BE2C (cell line): ENCODE measurements around the gene PTPN13.

Experiments used
- DNase-seq: peaks from one replicate; pipeline ENCODE4 v3.0.0-alpha.2; 2020
- H3K27me3 ChIP-seq: fragments of 250-450 bp; sonication (Bioruptor Pico); 2 replicates; pipeline ENCODE4 v1.5.1; 2020; ENCODE audit warnings: mild to moderate bottlenecking
- H3K36me3 ChIP-seq: fragments of 250-450 bp; sonication (Bioruptor Pico); 2 replicates; pipeline ENCODE4 v1.5.1; 2020; ENCODE audit warnings: mild to moderate bottlenecking
- H3K4me1 ChIP-seq: fragments of 250-450 bp; sonication (Bioruptor Pico); 2 replicates; pipeline ENCODE4 v1.5.1; 2020
- H3K4me3 ChIP-seq: 2 replicates; pipeline ENCODE4 v1.5.1; 2011; ENCODE audit warnings: low read depth, low read length
- H3K9me3 ChIP-seq: fragments of 250-450 bp; sonication (Bioruptor Pico); 2 replicates; pipeline ENCODE4 v1.5.1; 2020
- TF ChIP-seq, protein P1 (sequence below): IDR thresholded peaks from 2 replicates; pipeline ENCODE4 v1.5.1; 2012; ENCODE audit warnings: mild to moderate bottlenecking, low read depth, low read length

The PTPN13 gene

DNA sequence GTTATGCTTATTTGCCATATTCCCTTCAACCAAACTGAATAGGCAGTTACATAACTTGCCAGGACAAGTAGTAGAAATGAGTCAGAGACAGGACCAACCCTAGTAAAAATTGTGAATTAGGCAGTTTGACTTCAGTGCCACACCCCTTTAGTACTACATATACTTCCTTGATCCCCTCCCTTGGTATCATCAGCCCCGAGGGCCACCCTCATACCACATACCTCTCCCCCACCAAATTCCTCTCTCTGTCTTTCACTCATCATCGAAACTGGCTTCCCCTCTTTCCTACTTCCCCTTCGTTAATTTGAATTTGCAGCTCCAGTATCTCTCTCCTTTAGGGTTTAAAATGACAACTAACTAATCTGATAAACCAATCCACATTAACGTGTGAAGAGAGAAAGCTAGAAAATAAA, 7.9 kb upstream of the PTPN13 start:
- Histone ChIP-seq H3K9me3 (no peaks in the 10 kb centered on the region), H3K36me3 (no peaks in the 10 kb centered on the region), H3K4me3 (no peak overlapping the region), H3K4me1 (peaks cover 4% of the 10 kb centered on the region; the same call in 1 of the 2 replicates), H3K27me3 (no peaks in the 10 kb centered on the region)
- no peak for DNase-seq
- TF ChIP-seq, protein P1, sequence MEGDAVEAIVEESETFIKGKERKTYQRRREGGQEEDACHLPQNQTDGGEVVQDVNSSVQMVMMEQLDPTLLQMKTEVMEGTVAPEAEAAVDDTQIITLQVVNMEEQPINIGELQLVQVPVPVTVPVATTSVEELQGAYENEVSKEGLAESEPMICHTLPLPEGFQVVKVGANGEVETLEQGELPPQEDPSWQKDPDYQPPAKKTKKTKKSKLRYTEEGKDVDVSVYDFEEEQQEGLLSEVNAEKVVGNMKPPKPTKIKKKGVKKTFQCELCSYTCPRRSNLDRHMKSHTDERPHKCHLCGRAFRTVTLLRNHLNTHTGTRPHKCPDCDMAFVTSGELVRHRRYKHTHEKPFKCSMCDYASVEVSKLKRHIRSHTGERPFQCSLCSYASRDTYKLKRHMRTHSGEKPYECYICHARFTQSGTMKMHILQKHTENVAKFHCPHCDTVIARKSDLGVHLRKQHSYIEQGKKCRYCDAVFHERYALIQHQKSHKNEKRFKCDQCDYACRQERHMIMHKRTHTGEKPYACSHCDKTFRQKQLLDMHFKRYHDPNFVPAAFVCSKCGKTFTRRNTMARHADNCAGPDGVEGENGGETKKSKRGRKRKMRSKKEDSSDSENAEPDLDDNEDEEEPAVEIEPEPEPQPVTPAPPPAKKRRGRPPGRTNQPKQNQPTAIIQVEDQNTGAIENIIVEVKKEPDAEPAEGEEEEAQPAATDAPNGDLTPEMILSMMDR, result no peak

DNA sequence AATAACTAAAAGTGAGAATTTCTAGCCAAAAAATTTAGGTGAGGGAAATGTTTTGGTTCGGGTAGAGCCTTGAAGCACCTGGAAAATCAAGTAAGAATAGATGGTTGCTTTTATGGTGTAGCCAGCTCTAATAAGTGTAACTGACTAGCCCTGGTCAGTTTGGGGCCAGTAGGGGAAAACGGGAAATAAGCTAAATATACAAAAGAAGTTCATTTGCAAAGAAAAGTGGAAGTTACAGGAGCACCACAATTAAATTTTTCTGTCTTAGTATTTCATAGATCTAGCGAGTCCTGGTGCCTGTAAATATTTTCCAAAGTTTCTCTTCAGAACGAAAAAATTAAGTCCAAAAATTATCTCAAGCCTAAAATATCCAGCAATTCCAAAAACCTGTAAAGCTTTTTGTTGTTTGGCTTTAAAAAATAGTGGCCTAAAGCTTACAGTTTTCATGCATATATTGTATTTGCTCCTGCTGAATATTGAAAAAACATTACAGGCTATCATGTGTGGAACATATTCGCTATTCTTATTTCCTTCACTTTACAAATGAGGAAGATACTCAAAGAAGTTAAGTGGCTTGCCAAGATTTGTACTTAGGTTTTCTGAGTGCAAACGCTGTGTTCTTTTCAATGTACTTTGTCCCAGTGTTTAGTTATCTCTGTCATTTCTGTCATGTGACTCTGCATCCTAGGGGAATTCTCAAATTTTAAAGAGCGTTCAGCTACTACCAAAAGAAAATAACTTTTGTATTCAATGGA, 7.3 kb upstream of the PTPN13 start:
- Histone ChIP-seq H3K9me3 (no peaks in the 10 kb centered on the region), H3K4me1 (peaks cover 4% of the 10 kb centered on the region; the same call in 1 of the 2 replicates), H3K4me3 (no peak overlapping the region), H3K27me3 (no peaks in the 10 kb centered on the region), H3K36me3 (no peaks in the 10 kb centered on the region)
- TF ChIP-seq, protein P1, result no peak
- DNase-seq, result no peak

DNA sequence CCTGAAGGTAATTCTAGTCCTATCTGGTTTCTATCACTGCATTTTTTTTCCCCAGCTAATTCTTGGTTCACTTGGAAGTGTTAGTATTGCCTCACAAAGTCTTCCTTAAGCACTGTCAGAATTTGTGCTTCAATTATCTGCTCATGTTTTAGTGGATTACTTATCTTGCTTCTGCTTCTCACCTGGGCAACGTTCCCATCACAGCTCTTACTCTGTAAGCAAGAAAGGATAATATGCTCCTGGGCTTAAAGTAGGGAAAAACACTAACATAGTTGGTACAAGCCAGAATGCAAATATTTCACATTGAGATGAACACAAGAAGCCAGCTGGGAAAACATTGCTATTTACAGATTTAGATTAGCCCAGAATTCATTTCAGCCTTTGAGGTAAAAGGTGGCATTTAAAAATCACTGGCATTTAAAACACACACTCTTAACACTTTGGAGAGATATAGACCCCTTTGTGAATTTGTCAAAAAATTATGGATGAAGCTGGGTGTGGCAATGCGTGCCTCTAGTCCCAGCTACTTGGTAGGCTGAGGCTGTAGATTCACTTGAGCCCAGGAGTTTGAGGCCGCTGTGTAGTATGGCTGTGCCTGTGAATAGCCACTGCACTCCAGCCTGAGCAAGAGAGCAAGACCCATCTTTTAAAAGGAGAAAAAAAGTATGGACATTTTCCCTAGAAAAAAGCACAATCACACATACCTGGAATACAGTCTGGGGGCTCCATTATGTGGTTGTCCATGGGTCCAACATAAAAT, 6.6 kb upstream of the PTPN13 start:
- TF ChIP-seq, protein P1, result no peak
- DNase-seq, result no peak
- no peaks in the 10 kb centered on the region for H3K27me3 ChIP-seq
- H3K9me3 ChIP-seq, result no peaks in the 10 kb centered on the region
- no peak overlapping the region for H3K4me3 ChIP-seq
- no peaks in the 10 kb centered on the region for H3K36me3 ChIP-seq
- peaks cover 2% of the 10 kb centered on the region; the same call in 1 of the 2 replicates for H3K4me1 ChIP-seq

DNA sequence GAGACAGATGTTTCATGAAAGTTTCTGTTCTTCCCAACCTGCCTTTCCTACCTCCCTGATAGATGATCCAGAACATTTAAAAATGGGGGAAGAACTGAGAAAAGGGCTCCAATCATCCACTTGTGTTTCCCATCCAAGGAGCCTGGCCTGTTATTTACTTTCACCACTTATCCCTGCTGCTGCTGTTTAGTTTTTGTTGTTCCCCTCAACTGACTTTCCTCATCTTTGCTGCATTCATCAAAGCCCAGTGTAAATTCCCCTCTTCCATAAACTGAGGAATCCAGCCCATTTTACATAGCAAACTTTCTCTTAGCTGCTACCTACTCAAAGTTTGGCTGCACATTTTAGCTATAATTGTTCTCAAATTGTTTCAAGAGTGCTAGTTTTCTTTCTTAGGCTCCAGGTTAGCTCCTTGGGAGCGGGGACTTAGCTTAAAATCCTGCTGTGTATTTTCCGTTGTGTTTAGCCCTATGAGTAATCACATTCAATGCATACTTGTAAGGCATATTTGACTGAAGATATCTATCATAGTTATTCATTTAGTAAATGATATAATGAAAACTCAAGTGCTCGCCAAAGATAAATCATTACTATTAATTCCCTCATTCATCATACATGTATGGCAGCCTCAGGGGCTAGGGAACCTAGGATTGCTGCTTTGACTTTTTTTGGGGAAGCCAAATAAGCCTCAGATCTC, 1.4 kb upstream of the PTPN13 start:
- H3K36me3 ChIP-seq, result no peaks in the 10 kb centered on the region
- TF ChIP-seq, protein P1, result no peak
- H3K9me3 ChIP-seq, result no peaks in the 10 kb centered on the region
- no peak for DNase-seq
- H3K27me3 ChIP-seq, result no peaks in the 10 kb centered on the region
- H3K4me1 ChIP-seq, result peaks cover 9% of the 10 kb centered on the region; the same call in 1 of the 2 replicates
- peak overlapping the region; percentile 62 for H3K4me3 ChIP-seq

DNA sequence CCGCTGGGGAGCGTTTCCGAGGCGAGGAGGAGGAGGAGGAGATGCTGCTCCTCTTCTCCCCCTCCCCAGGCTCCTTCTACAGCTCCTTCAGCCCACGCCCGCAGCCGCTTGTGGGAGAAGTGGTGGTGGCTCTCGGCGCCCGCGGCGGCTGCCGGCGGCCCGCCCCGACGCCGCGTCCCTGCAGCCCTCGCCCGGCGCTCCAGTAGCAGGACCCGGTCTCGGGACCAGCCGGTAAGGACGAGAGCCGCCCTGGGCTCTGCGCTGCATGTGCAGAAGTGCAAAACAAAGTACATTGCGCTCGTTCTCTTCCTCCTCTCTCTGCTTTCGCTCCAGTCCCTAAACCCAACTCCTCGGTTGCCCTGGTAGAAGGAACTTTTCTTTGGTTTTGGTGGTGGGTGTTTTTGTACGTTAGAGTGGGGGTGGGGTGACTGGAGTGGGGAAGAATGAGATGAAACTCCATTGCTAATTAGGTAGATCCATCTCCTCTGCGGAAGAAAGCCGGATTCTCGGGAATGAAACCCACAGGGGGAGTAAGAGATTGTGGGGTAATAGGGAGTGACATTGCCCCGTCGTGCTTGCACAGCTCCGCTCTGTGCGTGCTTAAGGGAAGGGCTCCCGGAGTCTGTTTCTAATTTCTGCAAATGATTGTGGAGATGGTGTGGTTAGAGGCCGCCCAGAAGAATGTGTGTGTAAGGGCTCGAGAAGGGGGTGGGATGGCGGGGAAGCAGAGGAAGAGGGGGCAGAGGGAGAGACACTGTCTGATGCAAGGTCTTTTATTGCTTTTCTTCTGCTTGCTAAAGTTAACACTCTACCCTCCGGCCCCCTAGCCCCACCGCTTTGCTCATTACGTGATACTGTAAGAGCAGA, 677 bp downstream of the PTPN13 start:
- Histone ChIP-seq H3K27me3 (no peaks in the 10 kb centered on the region), H3K4me1 (peaks cover 9% of the 10 kb centered on the region; the same call in 1 of the 2 replicates), H3K36me3 (no peaks in the 10 kb centered on the region), H3K4me3 (peak overlapping the region; percentile 91), H3K9me3 (no peaks in the 10 kb centered on the region)
- TF ChIP-seq, protein P1, result peak; percentile 51
- DNase-seq, result peak; percentile 64
